Transverse colon (tissue), 3 donors: ENCODE data around the gene CHST13.

Experiments used
- CTCF ChIP-seq, 5 experiments: fragments of 200-600 bp in 3 of 5; fragments of 450-650 bp in 2 of 5; sonication (generic) in 3 of 5; IDR thresholded peaks; 1 replicate in 2 of 5; 2 replicates in 3 of 5; pipeline ENCODE4 v1.5.1; 2016 to 2017; ENCODE audit warnings: antibody characterized with exemption in 5 of 5, inconsistent platforms in 3 of 5, mild to moderate bottlenecking in 2 of 5, moderate library complexity in 1 of 5
- POLR2A ChIP-seq: fragments of 450-650 bp; IDR thresholded peaks from one replicate; pipeline ENCODE4 v1.6.1; 2016; ENCODE audit warnings: antibody characterized with exemption, mild to moderate bottlenecking, moderate library complexity

- TF ChIP-seq CTCF (IDR thresholded peaks at IDR 0.05), result no peak
- no peak for TF ChIP-seq POLR2A
Measured at GRCh38 chr3:126568776-126569342, 44.9 kb downstream of the CHST13 start.
